HEK293T (cell line): ENCODE data around the gene PRRT1B.

Experiments used
- ARNT ChIP-seq: fragments of 450-650 bp; IDR thresholded peaks from 2 replicates; pipeline ENCODE4 v1.6.1; 2017; ENCODE audit warnings: mild to moderate bottlenecking
- BHLHE40 ChIP-seq: fragments of 450-650 bp; IDR thresholded peaks from 2 replicates; pipeline ENCODE4 v1.6.1; 2016; ENCODE audit warnings: mild to moderate bottlenecking, moderate library complexity, borderline replicate concordance
- ELF4 ChIP-seq: fragments of 450-650 bp; IDR thresholded peaks from 2 replicates; pipeline ENCODE4 v1.6.1; 2017; ENCODE audit warnings: antibody characterized with exemption
- FOXA1 ChIP-seq: fragments of 450-650 bp; IDR thresholded peaks from 2 replicates; pipeline ENCODE4 v1.6.1; 2016; ENCODE audit warnings: mild to moderate bottlenecking
- FOXM1 ChIP-seq: fragments of 450-650 bp; IDR thresholded peaks from 2 replicates; pipeline ENCODE4 v1.6.1; 2017; ENCODE audit warnings: mild to moderate bottlenecking, borderline replicate concordance
- HDGF ChIP-seq: fragments of 450-650 bp; IDR thresholded peaks from 2 replicates; pipeline ENCODE4 v1.6.1; 2017; ENCODE audit warnings: antibody characterized with exemption, borderline replicate concordance
- L3MBTL2 ChIP-seq: fragments of 450-650 bp; conservative IDR thresholded peaks from 2 replicates; pipeline ENCODE4 v1.6.1; 2016; ENCODE audit warnings: mild to moderate bottlenecking
- PKNOX1 ChIP-seq: fragments of 450-650 bp; IDR thresholded peaks from 2 replicates; pipeline ENCODE4 v1.6.1; 2016
- SP1 ChIP-seq: fragments of 450-650 bp; IDR thresholded peaks from 2 replicates; pipeline ENCODE4 v1.6.1; 2017
- SUZ12 ChIP-seq: fragments of 450-650 bp; IDR thresholded peaks from 2 replicates; pipeline ENCODE4 v1.6.1; 2016; ENCODE audit warnings: mild to moderate bottlenecking
- TARDBP ChIP-seq: fragments of 450-650 bp; IDR thresholded peaks from 2 replicates; pipeline ENCODE4 v1.6.1; 2016

GRCh38 chr9:131597246-131597645, 51.9 kb downstream of the PRRT1B start:
- TF ChIP-seq FOXM1 = no peak
- no peak for TF ChIP-seq HDGF
- no peak for TF ChIP-seq SUZ12
- TF ChIP-seq ELF4 = no peak
- TF ChIP-seq FOXA1 = no peak
- no peak for TF ChIP-seq ARNT
- TF ChIP-seq PKNOX1 = no peak
- TF ChIP-seq SP1 = no peak
- no peak for TF ChIP-seq TARDBP
- TF ChIP-seq BHLHE40 = no peak
- no peak for TF ChIP-seq L3MBTL2
